HEK293T (cell line): Measurements from ENCODE around the gene DEPDC1B.

Experiments
- BHLHE40 ChIP-seq: fragments of 450-650 bp; IDR thresholded peaks from 2 replicates; pipeline ENCODE4 v1.6.1; 2016; ENCODE audit warnings: mild to moderate bottlenecking, moderate library complexity, borderline replicate concordance
- ELF4 ChIP-seq: fragments of 450-650 bp; IDR thresholded peaks from 2 replicates; pipeline ENCODE4 v1.6.1; 2017; ENCODE audit warnings: antibody characterized with exemption
- FOXA1 ChIP-seq: fragments of 450-650 bp; IDR thresholded peaks from 2 replicates; pipeline ENCODE4 v1.6.1; 2016; ENCODE audit warnings: mild to moderate bottlenecking
- FOXK2 ChIP-seq: fragments of 450-650 bp; IDR thresholded peaks from 2 replicates; pipeline ENCODE4 v1.6.1; 2016; ENCODE audit warnings: mild to moderate bottlenecking
- FOXM1 ChIP-seq: fragments of 450-650 bp; IDR thresholded peaks from 2 replicates; pipeline ENCODE4 v1.6.1; 2017; ENCODE audit warnings: mild to moderate bottlenecking, borderline replicate concordance
- LEF1 ChIP-seq: fragments of 450-650 bp; IDR thresholded peaks from 2 replicates; pipeline ENCODE4 v1.6.1; 2017; ENCODE audit warnings: mild to moderate bottlenecking, borderline replicate concordance
- NFRKB ChIP-seq: fragments of 450-650 bp; IDR thresholded peaks from 2 replicates; pipeline ENCODE4 v1.6.1; 2016; ENCODE audit warnings: mild to moderate bottlenecking, moderate library complexity
- PKNOX1 ChIP-seq: fragments of 450-650 bp; IDR thresholded peaks from 2 replicates; pipeline ENCODE4 v1.6.1; 2016
- SP1 ChIP-seq: fragments of 450-650 bp; IDR thresholded peaks from 2 replicates; pipeline ENCODE4 v1.6.1; 2017
- SUZ12 ChIP-seq: fragments of 450-650 bp; IDR thresholded peaks from 2 replicates; pipeline ENCODE4 v1.6.1; 2016; ENCODE audit warnings: mild to moderate bottlenecking
- TARDBP ChIP-seq: fragments of 450-650 bp; IDR thresholded peaks from 2 replicates; pipeline ENCODE4 v1.6.1; 2016
- ZNF384 ChIP-seq: fragments of 450-650 bp; IDR thresholded peaks from 2 replicates; pipeline ENCODE4 v1.6.1; 2016

GRCh38 chr5:60563696-60564324 is 136.2 kb downstream of the DEPDC1B start:
- TF ChIP-seq FOXM1 (no peak), NFRKB (no peak), SP1 (no peak), FOXK2 (no peak), ZNF384 (no peak), FOXA1 (no peak), SUZ12 (no peak), BHLHE40 (no peak), ELF4 (no peak), PKNOX1 (no peak), TARDBP (no peak), LEF1 (no peak)
